Nephron (organoid): ENCODE data around the gene SORL1.
A peak's percentile ranks its signal among the peaks of the same experiment; 100 is the strongest.

ENCODE experiments used
- H3K27ac Mint-ChIP-seq, 3 experiments: 2 replicates each; pipeline ENCODE4 v1.8.0; 2020; ENCODE audit warnings: mixed read lengths in 3 of 3, mild to moderate bottlenecking in 2 of 3, moderate library complexity in 1 of 3
- H3K27me3 Mint-ChIP-seq: 2 replicates; pipeline ENCODE4 v1.8.0; 2021; ENCODE audit warnings: low read depth, mild to moderate bottlenecking, moderate library complexity, mixed read lengths
- H3K36me3 Mint-ChIP-seq: 2 replicates; pipeline ENCODE4 v1.8.0; 2020; ENCODE audit warnings: low read depth, mixed read lengths
- H3K4me1 Mint-ChIP-seq: 2 replicates; pipeline ENCODE4 v1.8.0; 2020; ENCODE audit warnings: mixed read lengths
- H3K4me3 Mint-ChIP-seq, 3 experiments: 2 replicates each; pipeline ENCODE4 v1.8.0; 2020; ENCODE audit warnings: mild to moderate bottlenecking in 3 of 3, mixed read lengths in 3 of 3, moderate library complexity in 2 of 3
- H3K9me3 Mint-ChIP-seq: 2 replicates; pipeline ENCODE4 v1.8.0; 2020; ENCODE audit warnings: mixed read lengths
- CTCF ChIP-seq, 3 experiments: fragments of 200-600 bp; sonication (generic); IDR thresholded peaks; one replicate each; pipeline ENCODE4 v1.5.0; 2021; ENCODE audit warnings: antibody characterized with exemption in 3 of 3; ENCODE audit not compliant: unreplicated experiment in 3 of 3

Gene SORL1

DNA sequence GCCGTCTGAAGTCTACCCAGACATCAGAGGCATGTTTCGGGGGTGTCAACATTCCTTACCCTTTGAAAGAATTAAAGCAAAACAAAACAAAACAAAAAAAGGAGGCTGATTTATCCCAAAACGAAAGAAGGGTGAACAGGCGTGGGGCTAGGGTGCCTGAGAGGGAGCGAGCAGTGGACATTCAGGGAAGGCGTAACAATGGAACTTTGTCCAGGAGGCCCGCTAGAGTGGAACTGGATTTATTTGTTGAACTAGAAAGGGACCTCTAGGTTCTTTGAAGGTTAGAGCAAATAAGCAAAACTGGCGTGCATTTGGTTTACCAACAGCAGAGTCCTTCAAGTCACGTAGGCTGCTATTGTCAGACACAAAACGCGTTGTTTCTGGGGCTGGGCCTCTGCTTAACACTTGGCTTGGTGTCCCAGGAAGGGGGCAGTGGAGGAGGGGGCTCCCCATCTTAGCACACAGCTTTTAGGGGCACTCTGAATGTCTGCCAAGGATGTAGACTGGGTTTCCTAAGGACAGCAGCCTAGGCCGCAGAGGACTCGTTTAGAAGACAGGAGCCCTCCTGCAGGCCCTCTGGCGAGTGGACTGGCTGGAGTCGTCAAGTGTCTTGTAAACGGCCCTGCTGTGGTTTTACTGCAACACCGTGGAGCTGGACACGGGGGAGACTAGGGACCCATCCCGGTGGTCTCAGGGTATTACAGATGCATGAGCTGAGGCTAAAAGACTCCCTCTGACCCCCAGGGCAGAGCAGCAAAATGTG is 204.4 kb downstream of the SORL1 start:
- Mint-ChIP-seq H3K27me3 (no peaks in the 10 kb centered on the region), H3K4me1 (peaks cover 57% of the 10 kb centered on the region), H3K27ac (peak overlapping the region; percentile 100), H3K36me3 (no peaks in the 10 kb centered on the region), H3K4me3 (peak overlapping the region; percentile 70 to 85 (median 83)), H3K9me3 (no peaks in the 10 kb centered on the region)
- TF ChIP-seq CTCF (IDR thresholded peaks at IDR 0.05; ENCODE audit: unreplicated experiment in 3 of 3): no peak

GRCh38 chr11:121657146-121657545 is 205.0 kb downstream of the SORL1 start:
- Mint-ChIP-seq H3K27me3 (no peaks in the 10 kb centered on the region), H3K36me3 (no peaks in the 10 kb centered on the region), H3K4me1 (peaks cover 63% of the 10 kb centered on the region), H3K9me3 (no peaks in the 10 kb centered on the region), H3K27ac (peak overlapping the region; percentile 100), H3K4me3 (peak overlapping the region in 2 of 3 experiments; percentile 12 to 33)
- TF ChIP-seq CTCF (IDR thresholded peaks at IDR 0.05; ENCODE audit: unreplicated experiment in 3 of 3): no peak

DNA sequence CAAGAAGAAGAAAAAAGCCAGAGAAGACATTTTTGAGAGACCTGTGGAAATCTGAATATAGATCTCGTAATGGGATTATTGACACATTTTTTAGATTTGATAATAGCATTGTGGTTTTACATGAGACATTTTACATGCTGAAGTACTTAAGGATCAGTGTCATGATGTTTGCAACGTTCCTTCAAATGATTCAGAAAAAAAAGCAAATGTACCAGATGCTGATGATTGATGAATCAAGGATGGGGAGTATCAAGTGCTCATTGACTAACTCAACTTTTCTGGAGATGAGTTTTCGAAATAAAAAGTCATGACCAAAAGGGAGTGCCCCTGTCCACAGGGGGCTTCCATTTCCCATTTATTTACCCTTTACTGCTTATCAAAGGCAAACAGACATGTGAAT is 207.7 kb downstream of the SORL1 start:
- no peak for TF ChIP-seq CTCF (IDR thresholded peaks at IDR 0.05; ENCODE audit: unreplicated experiment in 3 of 3)
- no peaks in the 10 kb centered on the region for H3K27me3 Mint-ChIP-seq
- peaks cover 43% of the 10 kb centered on the region for H3K4me1 Mint-ChIP-seq
- H3K4me3 Mint-ChIP-seq: no peak overlapping the region
- no peaks in the 10 kb centered on the region for H3K9me3 Mint-ChIP-seq
- no peaks in the 10 kb centered on the region for H3K36me3 Mint-ChIP-seq
- H3K27ac Mint-ChIP-seq: peak overlapping the region in 1 of 3 experiments; percentile 40

GRCh38 chr11:121661880-121662486 is 209.9 kb downstream of the SORL1 start:
- H3K36me3 Mint-ChIP-seq: no peaks in the 10 kb centered on the region
- TF ChIP-seq CTCF (IDR thresholded peaks at IDR 0.05; ENCODE audit: unreplicated experiment in 3 of 3): no peak
- peaks cover 22% of the 10 kb centered on the region for H3K4me1 Mint-ChIP-seq
- H3K9me3 Mint-ChIP-seq: no peaks in the 10 kb centered on the region
- H3K27ac Mint-ChIP-seq: peak overlapping the region; percentile 81 to 95 (median 85)
- no peaks in the 10 kb centered on the region for H3K27me3 Mint-ChIP-seq
- no peak overlapping the region for H3K4me3 Mint-ChIP-seq

DNA sequence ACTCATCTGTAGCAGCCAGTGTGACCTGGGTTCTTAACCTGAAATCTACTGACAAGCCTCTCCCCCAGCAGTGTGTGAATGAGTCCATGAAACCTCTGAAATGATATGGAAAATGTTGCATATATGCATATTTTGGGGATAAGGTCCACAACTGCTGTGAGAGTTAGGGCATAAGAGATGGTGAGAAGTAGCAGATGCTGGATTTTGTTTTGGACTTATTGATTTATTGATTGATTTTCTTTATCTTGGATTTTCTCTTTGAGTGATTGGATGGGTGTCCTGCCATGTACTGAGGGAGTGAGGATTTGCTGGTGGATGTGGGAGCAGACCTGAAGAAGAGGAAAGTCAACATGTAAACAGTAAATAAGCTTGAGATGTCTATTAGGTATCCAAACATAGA is 212.0 kb downstream of the SORL1 start:
- H3K27me3 Mint-ChIP-seq: no peaks in the 10 kb centered on the region
- peaks cover 19% of the 10 kb centered on the region for H3K4me1 Mint-ChIP-seq
- no peaks in the 10 kb centered on the region for H3K36me3 Mint-ChIP-seq
- no peak overlapping the region for H3K27ac Mint-ChIP-seq
- H3K4me3 Mint-ChIP-seq: no peak overlapping the region
- no peaks in the 10 kb centered on the region for H3K9me3 Mint-ChIP-seq
- TF ChIP-seq CTCF (IDR thresholded peaks at IDR 0.05; ENCODE audit: unreplicated experiment in 3 of 3): no peak
